Lower leg skin (tissue), 3 donors: ENCODE measurements around the gene STARD3.

Experiments
- CTCF ChIP-seq, 3 donors: fragments of 450-650 bp; IDR thresholded peaks; one replicate each; pipeline ENCODE4 v1.5.1; 2016; ENCODE audit warnings: antibody characterized with exemption in 3 of 3, mild to moderate bottlenecking in 3 of 3, moderate library complexity in 2 of 3
- POLR2A ChIP-seq, 2 donors: fragments of 450-650 bp; IDR thresholded peaks; one replicate each; pipeline ENCODE4 v1.6.1; 2016 to 2017; ENCODE audit warnings: antibody characterized with exemption in 2 of 2, mild to moderate bottlenecking in 1 of 2, moderate library complexity in 1 of 2

- TF ChIP-seq CTCF (IDR thresholded peaks at IDR 0.05) (no peak), POLR2A (IDR thresholded peaks at IDR 0.05) (no peak)
Observed at GRCh38 chr17:39650121-39650579, 13.2 kb downstream of the STARD3 start.
